ENCODE measurements around the gene KCTD1. TPM values are rescaled to one million over a fixed set of nuclear protein-coding genes. Genes with fewer than 3 reads are reported as not detected.

The KCTD1 gene
- total and polyA plus RNA-seq, 2 of the 8 experiments (the other 6 are each of a cell fraction or from before 2014, with no cell fraction given), result 7.7 to 14.0 TPM

DNA sequence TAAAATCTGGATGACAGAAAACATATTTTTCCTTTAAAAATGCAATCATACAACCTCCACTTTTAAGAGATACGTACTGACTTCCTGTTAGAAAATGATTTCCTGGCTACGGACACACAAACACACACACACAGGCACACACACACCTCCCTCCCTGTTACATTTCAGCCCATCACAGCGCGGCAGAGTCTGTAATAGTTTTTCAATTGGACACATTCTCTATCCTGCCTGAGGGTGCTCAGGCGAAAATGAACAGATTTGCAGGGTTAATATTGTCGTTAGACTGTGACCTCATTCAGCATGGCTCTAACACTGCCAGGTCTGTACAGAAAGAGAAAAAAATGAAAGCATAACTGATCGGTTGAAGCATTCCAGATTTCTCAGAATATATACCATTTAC lies 45.0 kb downstream of the KCTD1 start (continued):
- TF ChIP-seq ATF3 (IDR thresholded peaks at IDR 0.05; ENCODE audit: insufficient read depth, low read depth, low read length), result no peak
- TF ChIP-seq RXRA (IDR thresholded peaks at IDR 0.05; ENCODE audit: insufficient read depth, low read depth, low read length), result no peak
- TF ChIP-seq TCF12 (IDR thresholded peaks at IDR 0.05; ENCODE audit: low read depth, low read length), result no peak
- TF ChIP-seq SRF (IDR thresholded peaks at IDR 0.05; ENCODE audit: low read depth, low read length), result no peak

All from H1 (cell line).